GM18868 (cell line): ENCODE results near the gene ISY1.
"Not testable (repeated sequence)": the region's sequence is repeated elsewhere in the genome, so short reads cannot be mapped to it uniquely, and the experiment has no call there.

Experiments used
- ATAC-seq: cut with Tn5 transposase; IDR thresholded peaks from one replicate; pipeline ENCODE4 v1.9.1; 2021; ENCODE audit warnings: mild to moderate bottlenecking, moderate library complexity; ENCODE audit not compliant: unreplicated experiment

The ISY1 gene

DNA sequence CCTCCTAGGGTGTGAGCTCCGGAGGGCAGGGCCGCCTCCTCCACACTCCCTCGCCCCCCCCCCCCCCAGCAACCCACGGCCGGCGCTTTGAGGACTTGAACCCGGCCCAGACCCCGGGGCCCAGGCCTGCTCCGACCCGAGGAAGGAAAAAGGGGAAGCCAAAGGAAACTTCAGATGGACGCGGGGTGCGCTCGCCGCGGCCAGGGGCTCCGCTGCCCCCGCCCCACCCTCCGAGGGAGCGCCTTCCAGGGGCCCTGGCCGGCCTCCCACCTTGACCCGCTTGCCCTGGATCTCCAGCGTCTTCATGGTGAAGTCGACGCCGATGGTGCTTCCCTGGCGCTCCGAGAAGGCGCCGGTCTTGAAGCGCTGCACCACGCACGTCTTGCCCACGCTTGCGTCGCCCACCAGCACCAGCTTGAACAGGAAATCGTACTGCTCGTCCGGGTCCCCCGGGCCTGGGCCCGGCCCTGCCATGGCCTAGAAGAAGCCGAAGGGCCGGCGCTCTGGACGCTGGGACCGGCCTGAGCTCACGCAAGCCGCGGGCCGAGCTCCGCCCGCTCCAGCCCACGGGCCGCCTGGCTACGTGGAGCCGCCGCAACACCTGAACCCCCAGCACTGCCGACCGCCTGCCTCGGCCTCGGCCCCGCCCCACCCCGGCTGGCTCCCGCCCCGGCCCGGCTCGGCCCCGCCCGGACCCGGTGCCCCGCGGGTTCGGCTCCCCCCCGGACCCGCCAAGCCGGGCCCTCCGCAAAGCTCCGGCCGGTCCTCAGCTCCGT lies 39.7 kb downstream of the ISY1 start:
- no peak for ATAC-seq

DNA sequence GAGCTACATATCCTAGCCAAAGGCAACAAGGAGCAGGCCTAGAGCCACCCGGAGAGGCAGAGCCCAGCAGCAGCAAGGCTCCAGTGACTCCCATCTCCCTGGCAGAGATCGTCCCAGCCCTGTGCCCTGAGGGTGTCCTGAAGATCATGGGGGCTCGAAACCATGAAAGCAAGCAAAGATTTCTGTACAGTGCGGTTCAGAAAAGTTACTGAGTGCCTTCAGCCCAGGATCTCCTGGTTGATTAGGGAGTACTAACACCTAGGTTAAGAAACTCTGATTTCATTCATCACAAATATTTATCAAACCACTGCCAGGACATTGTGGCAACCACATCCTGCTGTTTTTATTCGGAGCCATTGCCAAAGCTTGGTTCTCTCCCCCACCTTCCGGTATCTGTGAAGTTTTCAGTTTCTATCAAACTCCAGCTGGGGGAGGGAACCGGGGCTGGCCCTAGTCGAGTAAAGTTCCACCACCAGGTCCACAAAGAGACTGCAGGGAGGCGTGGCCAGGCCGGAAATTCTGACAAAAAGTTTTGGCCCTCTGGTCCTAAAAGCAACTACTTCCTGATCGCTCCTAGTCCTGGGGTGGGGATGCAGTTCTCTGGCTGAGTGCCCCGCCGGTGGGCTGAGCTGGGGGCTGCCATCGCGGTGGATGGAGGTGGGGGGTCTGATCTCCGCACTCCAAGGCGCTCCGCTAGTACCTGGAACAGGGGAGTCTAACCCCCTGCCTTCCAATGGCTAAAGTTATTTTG lies 40.4 kb downstream of the ISY1 start:
- ATAC-seq, result peak; percentile 73

DNA sequence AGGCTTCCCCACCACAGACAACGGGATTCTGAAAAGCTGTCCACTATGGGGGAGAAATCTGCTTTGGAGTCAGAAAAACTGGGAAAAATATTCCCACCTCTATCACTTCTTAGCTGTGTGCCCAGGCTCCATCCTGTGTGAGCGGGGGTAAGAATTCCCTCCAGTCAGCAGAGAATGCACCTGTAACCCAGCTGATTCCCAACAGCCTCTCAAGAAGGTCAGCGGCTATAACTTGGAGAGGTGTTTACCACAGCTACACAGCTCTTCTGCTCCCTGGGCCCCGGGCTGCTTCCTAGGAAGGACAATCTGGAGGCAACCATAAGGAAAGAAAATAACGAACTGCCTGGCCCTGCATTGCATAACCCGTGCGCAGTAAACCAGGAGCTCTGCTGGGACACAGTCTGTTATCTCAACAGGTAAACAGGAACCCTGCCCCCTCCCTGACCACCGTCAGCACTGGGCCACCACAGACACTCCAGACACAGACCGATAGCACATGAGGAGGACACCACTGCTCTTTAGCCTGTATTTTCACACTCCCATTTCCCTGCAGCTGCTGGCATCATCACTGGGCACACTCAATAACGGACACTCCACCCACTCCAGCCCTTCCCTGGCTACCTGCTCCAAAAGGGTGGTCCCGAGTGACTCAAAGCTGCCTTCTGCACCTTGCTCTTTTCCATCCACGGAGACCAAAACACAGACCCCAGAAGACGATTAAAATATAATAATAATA lies 41.3 kb downstream of the ISY1 start:
- no peak for ATAC-seq

DNA sequence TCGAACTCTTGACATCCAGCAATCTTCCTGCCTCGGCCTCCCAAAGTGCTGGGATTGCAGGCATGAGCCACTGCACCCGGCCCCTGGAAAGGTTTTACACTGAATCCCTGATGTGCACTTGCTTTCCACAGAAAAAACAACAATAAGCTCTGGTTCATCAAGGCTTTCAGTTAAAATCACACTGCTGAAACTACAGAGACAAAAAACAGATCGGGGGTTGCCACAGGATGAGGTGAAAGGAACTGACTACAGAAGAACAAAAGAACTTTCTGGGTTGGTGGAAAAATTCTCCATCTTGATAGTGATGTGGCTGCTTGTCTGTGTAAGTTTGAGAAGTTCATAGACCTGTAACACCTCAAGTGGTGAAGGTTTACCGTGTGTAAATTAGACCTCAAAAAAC lies 42.1 kb downstream of the ISY1 start:
- no peak for ATAC-seq

DNA sequence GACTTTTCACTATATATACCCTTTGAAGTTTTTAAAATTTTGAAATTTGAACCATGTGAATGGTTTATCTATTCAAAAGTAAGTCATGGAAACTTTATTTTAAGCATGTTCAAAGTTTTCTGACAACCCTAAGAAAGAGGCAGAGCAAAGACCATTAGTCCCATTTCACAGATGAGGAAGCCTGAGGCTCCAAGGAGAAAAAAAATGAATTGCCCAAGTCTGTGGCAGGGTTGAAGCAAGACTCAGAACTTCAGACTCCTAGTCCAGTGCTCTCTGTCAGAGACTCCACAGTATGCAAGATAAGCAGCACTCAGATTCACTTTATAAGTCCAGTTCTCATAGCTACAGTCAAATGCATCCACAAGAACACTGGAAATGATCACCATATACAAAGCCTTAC lies 43.7 kb downstream of the ISY1 start:
- no peak for ATAC-seq

DNA sequence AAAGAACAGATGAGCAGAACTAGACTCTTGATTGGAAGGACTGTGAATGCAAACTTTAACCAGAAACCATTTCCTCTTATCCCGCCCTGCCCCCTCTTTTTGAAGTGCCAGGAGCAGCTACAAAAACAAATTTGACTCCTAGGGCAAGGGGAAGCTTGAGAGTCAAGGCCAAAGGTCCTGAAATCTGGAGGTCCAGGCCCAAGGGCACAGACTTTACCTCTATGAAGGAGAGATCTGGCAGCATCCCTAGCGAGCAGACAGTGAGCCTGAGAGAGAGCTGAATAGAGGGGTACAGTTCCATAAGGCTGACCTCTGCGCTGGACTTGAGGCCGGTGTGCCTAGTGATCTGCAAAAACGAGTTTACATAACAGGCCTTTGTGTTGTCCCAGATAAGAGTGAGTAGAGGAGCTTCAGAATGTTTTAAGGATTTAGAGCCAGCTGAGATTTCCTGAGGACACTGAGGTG lies 44.3 kb downstream of the ISY1 start:
- no peak for ATAC-seq

DNA sequence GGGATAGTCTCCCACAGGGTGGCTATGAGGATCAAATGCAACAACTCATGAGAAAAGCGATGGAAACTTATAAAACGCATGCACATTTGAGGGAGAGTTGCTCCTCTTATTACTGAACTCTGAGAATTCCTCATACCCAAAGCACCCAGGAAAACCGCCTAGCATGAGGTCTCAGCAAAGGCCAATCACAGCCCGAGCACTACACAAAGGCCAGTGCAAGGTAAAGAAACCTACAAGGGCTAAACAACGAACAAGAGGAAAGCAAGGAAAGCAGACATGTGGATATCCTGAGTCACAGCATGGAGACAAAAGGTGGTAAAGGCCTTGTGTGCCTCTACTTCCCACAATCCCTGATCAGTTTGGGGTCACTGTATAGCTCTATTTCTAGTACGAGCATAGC lies 46.4 kb downstream of the ISY1 start:
- no peak for ATAC-seq

DNA sequence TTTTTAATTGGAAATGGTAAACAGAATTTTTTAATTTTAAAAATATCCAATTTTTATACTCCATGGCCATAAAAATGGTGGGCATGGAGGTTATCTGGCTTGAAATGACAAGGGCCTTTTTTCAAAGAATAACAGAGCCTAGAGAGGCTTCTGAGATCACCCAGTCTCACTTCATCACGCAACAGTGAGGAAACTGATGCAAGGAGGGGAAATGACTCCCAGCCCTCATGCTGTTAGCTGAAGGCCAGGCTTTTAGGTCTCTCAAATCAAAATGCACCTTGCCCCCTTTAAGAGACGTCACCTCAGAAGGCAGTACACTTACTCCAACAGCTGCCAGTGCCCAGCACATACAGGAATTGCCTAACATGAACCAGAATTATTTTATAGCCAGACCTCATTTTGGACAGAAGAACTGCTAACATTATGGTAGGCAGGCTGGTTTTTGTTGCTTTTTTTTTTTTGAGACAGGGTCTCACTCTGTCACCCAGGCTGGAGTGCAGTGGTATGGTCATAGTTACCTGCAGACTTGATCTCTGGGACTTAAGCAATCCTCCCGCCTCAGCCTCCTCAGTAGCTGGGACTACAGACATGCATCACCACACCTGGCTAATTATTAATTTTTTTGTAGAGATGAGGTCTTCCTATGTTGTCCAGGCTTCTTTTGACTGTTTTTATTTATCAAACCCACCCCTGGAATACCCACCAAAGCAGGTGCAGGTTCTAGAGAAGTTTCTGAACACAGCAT lies 48.4 kb downstream of the ISY1 start:
- ATAC-seq, result no peak

DNA sequence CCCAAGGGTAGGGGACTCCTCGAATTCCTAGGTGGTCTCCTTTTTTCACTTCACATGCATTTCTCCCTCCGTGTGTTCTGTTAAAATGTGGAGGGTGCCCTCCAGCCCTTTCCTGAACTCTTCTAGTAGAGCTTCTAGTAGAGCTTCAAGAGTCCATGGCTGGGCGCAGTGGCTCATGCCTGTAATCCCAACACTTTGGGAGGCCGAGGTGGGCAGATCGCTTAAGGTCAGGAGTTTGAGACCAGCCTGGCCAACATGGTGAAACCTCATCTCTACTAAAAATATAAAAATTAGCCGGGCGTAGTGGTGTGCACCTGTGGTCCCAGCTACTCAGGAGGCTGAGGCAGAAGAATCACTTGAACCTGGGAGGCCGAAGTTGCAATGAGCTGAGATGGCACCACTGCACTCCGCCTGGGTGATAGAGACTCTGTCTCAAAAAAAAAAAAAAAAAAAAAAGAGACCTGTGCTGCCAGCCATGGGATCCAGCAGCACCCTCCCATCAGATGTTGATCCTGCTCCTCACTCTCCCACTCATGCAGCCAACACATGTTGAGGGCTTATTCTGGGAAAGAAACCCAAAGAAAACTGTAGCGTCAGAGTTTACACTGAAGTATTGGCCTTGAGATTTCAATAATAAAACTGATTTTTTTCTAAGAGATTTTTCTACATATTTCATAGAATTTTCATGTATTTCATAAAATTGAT lies 49.6 kb downstream of the ISY1 start:
- ATAC-seq, result not testable (repeated sequence)

DNA sequence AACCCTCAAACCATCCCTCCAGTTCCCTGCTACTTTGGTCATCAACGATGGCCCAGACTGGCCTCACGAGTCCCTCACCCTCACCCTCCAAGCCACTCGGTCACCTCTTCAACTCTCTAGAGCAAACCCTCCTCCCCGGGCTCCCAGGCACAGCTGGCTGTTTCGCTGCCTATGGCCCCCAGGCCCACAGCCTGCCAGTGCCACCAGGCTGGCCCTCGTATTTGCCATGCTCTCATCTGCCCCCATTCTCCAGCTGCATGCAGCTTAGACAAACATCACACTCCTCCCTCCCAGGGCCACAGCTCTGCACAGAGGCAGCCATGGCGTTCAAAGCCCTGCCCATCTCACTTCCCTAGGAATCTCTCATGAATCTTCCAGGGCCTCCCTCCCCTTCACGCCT lies 53.1 kb downstream of the ISY1 start:
- ATAC-seq, result no peak

DNA sequence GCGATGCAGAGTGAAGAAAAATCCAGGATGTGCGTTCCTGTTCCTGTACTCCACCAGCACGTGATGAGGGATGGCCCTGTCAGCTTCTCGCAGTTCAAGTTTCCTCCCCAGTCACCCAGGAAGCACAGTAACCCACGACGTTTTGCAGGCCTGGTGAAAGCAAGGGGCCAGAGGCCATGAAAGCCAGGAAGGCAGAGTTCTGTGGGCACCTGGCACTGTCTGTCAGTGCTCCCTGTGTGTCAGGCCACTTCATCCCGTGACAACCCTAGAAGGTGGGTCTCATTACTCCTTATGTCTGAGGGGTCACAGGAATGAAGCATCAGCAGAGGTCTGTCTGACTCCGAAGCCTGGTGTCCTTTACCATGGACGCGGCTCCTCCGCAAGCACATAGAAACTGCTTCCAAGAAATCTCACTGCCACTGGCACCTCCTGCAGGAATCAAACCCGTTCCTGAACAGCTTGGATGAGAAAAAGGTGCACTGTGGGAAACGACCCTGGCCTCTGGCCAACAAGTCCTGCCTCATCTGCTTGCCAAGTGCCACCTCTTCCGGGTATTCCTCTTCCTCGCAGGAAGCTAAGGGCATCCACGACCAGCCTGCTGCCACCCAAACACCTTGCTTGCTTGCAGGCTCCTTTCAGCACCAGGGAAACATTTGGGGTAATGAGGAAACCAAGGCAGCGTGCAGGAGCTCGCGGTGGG lies 53.8 kb downstream of the ISY1 start:
- no peak for ATAC-seq

DNA sequence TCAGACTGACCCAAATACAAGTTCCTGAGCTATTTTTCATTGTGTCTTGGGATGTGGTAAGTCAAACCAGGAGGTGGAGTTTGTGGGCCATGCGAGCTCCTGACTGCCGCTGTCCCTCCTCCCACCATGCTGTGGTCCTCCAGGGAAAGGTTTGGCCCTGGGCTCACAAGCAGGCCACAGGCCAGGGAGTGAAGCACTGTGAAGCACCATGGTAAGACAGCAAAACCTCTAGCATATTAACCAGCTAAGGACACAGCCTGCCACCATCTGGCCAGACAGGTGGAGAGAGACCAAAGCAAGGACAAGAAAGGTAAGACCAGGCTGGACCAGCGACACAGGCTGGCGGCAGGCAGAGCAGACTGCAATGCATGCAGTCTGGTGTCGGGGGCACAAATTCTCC lies 54.5 kb downstream of the ISY1 start:
- ATAC-seq, result no peak

DNA sequence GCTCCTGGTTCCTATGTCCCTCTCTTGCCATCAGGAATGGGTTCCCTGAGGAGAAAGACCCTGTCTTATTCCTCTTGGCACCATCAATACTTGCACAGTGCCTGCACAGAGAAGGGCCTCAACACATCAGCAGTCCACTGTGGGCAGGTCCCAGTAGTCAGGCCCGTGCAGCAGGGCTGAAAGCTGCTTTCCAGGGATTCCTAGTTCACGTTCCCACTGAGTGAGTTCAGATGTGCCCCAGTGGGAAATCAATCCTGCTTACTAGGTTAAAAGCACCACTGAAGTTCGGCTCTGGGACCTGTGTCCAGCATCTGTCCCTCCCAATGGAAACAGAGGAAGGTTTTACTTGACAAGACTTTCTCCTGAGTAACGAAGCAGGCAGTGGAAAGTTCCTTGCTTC lies 55.0 kb downstream of the ISY1 start:
- no peak for ATAC-seq

DNA sequence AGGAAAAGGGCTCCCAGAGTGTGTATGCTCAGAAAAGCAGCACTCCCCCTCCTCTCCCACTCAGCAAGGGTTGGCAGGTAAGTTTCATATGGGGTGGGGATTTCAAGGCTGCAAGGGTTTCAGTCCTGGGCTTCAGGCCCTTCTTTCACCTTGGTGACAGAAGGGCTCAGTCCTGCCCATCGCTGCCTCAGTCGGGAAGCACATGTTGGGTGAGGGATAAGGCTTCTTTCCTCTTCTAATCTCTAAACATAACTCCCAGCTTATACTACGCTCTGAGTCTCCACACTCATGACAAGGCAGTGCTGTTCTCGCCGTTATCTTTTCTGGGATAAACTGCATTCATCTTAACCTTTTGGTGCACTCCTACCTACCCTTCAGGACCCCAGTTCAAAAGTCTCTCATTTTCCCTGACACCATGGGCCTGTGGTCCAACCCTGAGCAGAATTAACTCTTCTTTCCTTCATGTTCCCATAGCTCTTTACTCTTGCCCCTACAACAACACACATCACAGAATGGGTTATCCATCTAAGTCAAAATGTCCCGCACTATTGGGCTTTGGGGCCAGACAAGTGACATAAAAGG lies 56.3 kb downstream of the ISY1 start:
- ATAC-seq, result no peak

DNA sequence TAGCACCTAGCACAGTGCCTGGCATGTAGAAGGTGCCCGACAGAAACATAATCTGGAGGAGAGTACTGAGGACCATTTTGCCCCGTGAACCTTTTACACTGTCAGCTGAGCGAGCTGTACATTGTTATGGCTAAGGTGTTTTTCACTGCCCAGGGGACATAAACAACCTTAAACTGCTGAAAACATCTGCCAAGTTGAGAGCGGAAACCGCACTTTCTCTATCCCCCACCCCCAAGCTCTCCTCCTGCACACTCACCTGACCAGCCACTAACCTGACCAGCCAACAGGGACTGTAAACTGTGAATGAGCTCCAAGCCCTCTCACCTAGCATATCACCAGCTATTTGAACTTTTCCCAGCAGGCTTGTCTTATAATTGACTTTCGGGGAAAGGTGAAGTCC lies 56.8 kb downstream of the ISY1 start:
- no peak for ATAC-seq

DNA sequence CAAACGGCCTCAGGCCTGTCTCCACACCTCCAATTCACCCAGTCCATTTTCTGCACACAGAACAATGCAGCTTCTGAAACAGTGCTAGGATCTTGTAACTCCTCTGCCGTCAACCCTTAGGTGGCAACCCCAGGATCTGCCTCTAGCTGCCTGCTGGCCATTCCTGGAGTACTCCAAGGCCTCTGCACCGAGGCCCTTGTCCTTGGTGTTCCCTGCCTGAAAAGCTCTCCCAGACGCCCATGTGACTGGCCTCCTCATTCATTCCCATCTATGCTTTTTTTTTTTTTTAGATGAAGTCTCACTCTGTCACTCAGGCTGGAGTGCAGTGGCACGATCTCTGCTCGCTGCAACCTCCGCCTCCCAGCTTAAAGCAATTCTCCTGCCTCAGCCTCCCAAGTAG lies 57.6 kb downstream of the ISY1 start:
- no peak for ATAC-seq

DNA sequence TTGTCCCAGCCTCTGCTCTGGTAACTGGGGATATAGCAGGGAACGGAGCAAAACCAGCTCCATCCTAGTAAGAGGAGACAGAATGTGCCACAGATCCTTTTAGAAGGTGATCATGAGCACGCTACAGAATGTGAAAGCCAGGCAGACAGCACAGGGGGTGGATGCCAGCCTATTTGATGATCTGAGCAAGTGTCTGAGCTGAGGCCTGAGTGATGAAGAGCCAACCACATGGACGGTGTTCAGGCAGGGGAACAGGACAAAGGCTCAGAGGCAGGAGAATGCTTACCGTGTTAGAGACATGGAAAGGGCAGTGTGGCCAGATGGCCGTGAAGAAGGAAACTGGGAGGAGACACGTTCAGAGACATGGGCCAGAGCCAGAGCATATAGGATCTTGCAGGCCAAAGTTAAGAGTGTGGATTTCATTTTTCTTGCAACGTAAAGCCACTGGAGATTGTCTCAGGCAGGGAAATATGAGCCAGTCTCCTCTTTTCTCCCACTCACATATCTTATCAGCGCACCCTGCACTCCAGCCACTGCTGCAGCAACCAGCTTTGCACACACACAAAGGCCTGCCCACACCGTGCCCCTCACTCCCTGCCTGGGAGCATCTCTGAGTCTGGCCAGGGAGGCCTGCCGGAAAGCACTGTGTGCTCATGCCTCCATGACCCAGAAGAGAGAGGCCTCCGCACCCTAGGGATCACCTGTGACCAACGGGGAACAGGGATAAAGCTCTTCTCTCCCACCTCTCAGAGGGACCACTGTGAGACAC lies 59.3 kb downstream of the ISY1 start:
- no peak for ATAC-seq

DNA sequence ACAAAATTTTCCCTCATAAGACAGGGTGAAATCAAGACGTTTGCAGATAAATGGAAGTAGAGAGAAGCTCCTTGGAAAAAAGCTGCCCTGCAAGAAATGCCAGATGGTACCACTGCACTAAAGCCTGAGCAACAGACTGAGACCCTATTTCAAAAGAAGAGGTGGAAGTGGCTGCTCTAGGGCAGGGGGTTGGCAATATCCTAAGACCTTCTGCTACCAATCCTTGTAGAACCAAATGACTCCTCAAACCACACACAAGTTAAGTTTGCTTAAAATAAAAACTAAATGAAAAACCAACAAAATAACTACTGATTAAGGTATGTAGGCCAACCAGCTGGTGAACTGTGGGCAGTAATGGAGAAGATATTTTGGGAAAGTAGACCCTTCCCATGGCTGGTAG lies 60.6 kb downstream of the ISY1 start:
- no peak for ATAC-seq

DNA sequence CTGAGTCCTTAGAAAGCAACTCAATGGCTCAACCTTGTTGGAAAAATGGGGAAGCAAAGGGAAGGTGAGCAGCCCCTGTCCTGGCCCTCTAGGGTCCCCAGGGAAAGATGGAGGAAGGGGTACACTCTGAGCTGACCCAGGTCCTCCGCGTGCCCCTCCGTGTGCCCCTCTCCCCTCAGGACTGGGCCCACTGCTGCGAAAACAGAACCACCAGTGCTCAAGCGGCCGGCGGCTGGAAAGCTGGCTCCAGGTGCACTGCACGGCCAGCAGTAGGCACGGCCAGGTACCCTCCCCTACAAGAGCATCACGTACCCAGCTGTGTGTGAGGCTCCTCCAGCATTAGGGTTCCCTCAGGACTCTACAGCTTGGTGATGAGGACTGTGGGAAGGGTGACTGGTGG lies 65.6 kb downstream of the ISY1 start:
- ATAC-seq, result no peak
